Neutrophil (primary cell): ENCODE results near the gene MKLN1.

Experiments used
- H3K27ac ChIP-seq: fragments of 200-600 bp; sonication (generic); 2 replicates; pipeline ENCODE4 v1.5.1; 2016; ENCODE audit warnings: mild to moderate bottlenecking, moderate library complexity
- H3K27me3 ChIP-seq: fragments of 200-600 bp; sonication (generic); 2 replicates; pipeline ENCODE4 v1.6.0; 2016; ENCODE audit warnings: mild to moderate bottlenecking
- H3K36me3 ChIP-seq: fragments of 200-600 bp; sonication (generic); 2 replicates; pipeline ENCODE4 v1.5.1; 2017
- H3K4me1 ChIP-seq, 2 experiments: fragments of 200-600 bp in 1 of 2; sonication (generic) in 1 of 2; 1 replicate in 1 of 2; 2 replicates in 1 of 2; pipeline versions ENCODE4 v1.5.1 to v1.6.1; 2013 to 2016; ENCODE audit warnings: low read depth in 1 of 2, low read length in 1 of 2, mild to moderate bottlenecking in 1 of 2, moderate library complexity in 1 of 2; ENCODE audit not compliant: control insufficient read depth in 1 of 2, insufficient read depth in 1 of 2
- H3K4me3 ChIP-seq, 2 experiments: fragments of 200-600 bp in 1 of 2; sonication (generic) in 1 of 2; 1 replicate in 1 of 2; 2 replicates in 1 of 2; pipeline ENCODE4 v1.5.1; 2013 to 2016; ENCODE audit warnings: low read depth in 1 of 2, low read length in 1 of 2, mild to moderate bottlenecking in 1 of 2, moderate library complexity in 1 of 2
- H3K9me3 ChIP-seq: fragments of 200-600 bp; sonication (generic); 2 replicates; pipeline ENCODE4 v1.5.1; 2016
- CTCF ChIP-seq: fragments of 200-600 bp; sonication (generic); IDR thresholded peaks from 2 replicates; pipeline ENCODE4 v1.5.1; 2016; ENCODE audit warnings: antibody characterized with exemption

MKLN1 gene

GRCh38 chr7:131364767-131365344, 37.2 kb downstream of the MKLN1 start:
- Histone ChIP-seq H3K4me1 (peaks cover 7 to 30% of the 10 kb centered on the region in 2 experiments), H3K27me3 (no peaks in the 10 kb centered on the region), H3K9me3 (no peaks in the 10 kb centered on the region), H3K36me3 (no peaks in the 10 kb centered on the region), H3K4me3 (no peak overlapping the region), H3K27ac (no peak overlapping the region)
- TF ChIP-seq CTCF: no peak

GRCh38 chr7:131365838-131366237, 38.2 kb downstream of the MKLN1 start:
- Histone ChIP-seq H3K36me3 (no peaks in the 10 kb centered on the region), H3K27me3 (no peaks in the 10 kb centered on the region), H3K4me1 (peaks cover 7 to 30% of the 10 kb centered on the region in 2 experiments), H3K4me3 (no peak overlapping the region), H3K9me3 (no peaks in the 10 kb centered on the region), H3K27ac (no peak overlapping the region)
- TF ChIP-seq CTCF: no peak

- H3K9me3 ChIP-seq: no peaks in the 10 kb centered on the region
- no peak overlapping the region for H3K27ac ChIP-seq
- H3K4me3 ChIP-seq: no peak overlapping the region
- no peaks in the 10 kb centered on the region for H3K36me3 ChIP-seq
- no peak for TF ChIP-seq CTCF
- peaks cover 0 to 14% of the 10 kb centered on the region in 2 experiments for H3K4me1 ChIP-seq
- no peaks in the 10 kb centered on the region for H3K27me3 ChIP-seq
Measured at GRCh38 chr7:131369354-131369753, 41.7 kb downstream of the MKLN1 start.

- no peak for TF ChIP-seq CTCF
- Histone ChIP-seq H3K27ac (no peak overlapping the region), H3K27me3 (no peaks in the 10 kb centered on the region), H3K4me3 (no peak overlapping the region), H3K4me1 (peaks cover 0 to 14% of the 10 kb centered on the region in 2 experiments), H3K36me3 (no peaks in the 10 kb centered on the region), H3K9me3 (no peaks in the 10 kb centered on the region)
Measured at GRCh38 chr7:131370523-131370968, 42.9 kb downstream of the MKLN1 start.

- H3K4me1 ChIP-seq: peaks cover 0 to 12% of the 10 kb centered on the region in 2 experiments
- no peaks in the 10 kb centered on the region for H3K36me3 ChIP-seq
- H3K27me3 ChIP-seq: no peaks in the 10 kb centered on the region
- TF ChIP-seq CTCF: no peak
- no peak overlapping the region for H3K27ac ChIP-seq
- no peak overlapping the region for H3K4me3 ChIP-seq
- no peaks in the 10 kb centered on the region for H3K9me3 ChIP-seq
Measured at GRCh38 chr7:131371411-131371810, 43.7 kb downstream of the MKLN1 start.
